DOHH2 (cell line): ENCODE results near the gene CISD3.

Source experiments
- CTCF ChIP-seq: fragments of 200-600 bp; sonication (generic); IDR thresholded peaks from one replicate; pipeline ENCODE4 v1.5.1; 2014; ENCODE audit warnings: antibody characterized with exemption, mild to moderate bottlenecking, low read depth, low read length; ENCODE audit not compliant: poor library complexity, severe bottlenecking
- EZH2phosphoT487 ChIP-seq: fragments of 200-600 bp; sonication (generic); IDR thresholded peaks from 2 replicates; pipeline ENCODE4 v1.6.1; 2017; ENCODE audit warnings: borderline replicate concordance, mild to moderate bottlenecking, antibody characterized with exemption, low read length, moderate library complexity, mixed read lengths

- TF ChIP-seq CTCF (peak; percentile 8), EZH2phosphoT487 (no peak)
Observed at GRCh38 chr17:38752308-38753070, 22.3 kb downstream of the CISD3 start, which contains the start of gene PSMB3.
